GM18507 (cell line): ENCODE measurements around the gene TNNT3.

ENCODE experiments used
- DNase-seq: peaks from one replicate; pipeline ENCODE4 v3.0.0; 2011; ENCODE audit warnings: low read depth; ENCODE audit not compliant: insufficient read length; ENCODE audit errors: extremely low spot score
- FAIRE-seq: peaks from 2 replicates; lab custom pipeline; 2011; peaks lifted over from hg19 to GRCh38; lab: Jason Lieb, UNC

TNNT3 gene

GRCh38 chr11:1893581-1894359 lies 25.7 kb upstream of the TNNT3 start:
- no peak for FAIRE-seq
- no peak for DNase-seq

GRCh38 chr11:1894759-1895158 lies 24.7 kb upstream of the TNNT3 start:
- FAIRE-seq: no peak
- no peak for DNase-seq

GRCh38 chr11:1896468-1896867 lies 23.0 kb upstream of the TNNT3 start:
- no peak for DNase-seq
- FAIRE-seq: no peak

GRCh38 chr11:1896923-1897322 lies 22.6 kb upstream of the TNNT3 start:
- FAIRE-seq (no peak), DNase-seq (no peak)

- FAIRE-seq: no peak
- DNase-seq: no peak
Measured at GRCh38 chr11:1899090-1899489, 20.4 kb upstream of the TNNT3 start.

- DNase-seq (no peak), FAIRE-seq (no peak)
Measured at GRCh38 chr11:1899686-1900085, 19.8 kb upstream of the TNNT3 start.

GRCh38 chr11:1906181-1906580 lies 13.3 kb upstream of the TNNT3 start:
- FAIRE-seq (no peak), DNase-seq (no peak)

GRCh38 chr11:1906611-1907423 lies 12.7 kb upstream of the TNNT3 start:
- DNase-seq (no peak), FAIRE-seq (no peak)

GRCh38 chr11:1908618-1909017 lies 10.9 kb upstream of the TNNT3 start:
- DNase-seq (no peak), FAIRE-seq (no peak)

GRCh38 chr11:1909524-1909923 lies 10.0 kb upstream of the TNNT3 start:
- DNase-seq: no peak
- no peak for FAIRE-seq

- DNase-seq (no peak), FAIRE-seq (no peak)
Measured at GRCh38 chr11:1912289-1912878, 7.1 kb upstream of the TNNT3 start.

- FAIRE-seq: no peak
Measured at GRCh38 chr11:1913271-1914060, 6.0 kb upstream of the TNNT3 start.

GRCh38 chr11:1915795-1916131 lies 3.7 kb upstream of the TNNT3 start:
- FAIRE-seq: no peak
- no peak for DNase-seq

More at GRCh38 chr11:1913271-1914060, 6.0 kb upstream of the TNNT3 start:
- DNase-seq: no peak

- DNase-seq: no peak
- peak; percentile 56 for FAIRE-seq
Measured at GRCh38 chr11:1916132-1916985, 3.1 kb upstream of the TNNT3 start.

- DNase-seq: no peak
- FAIRE-seq: no peak
Measured at GRCh38 chr11:1916986-1917522, 2.4 kb upstream of the TNNT3 start.

GRCh38 chr11:1917523-1918435 lies 1.7 kb upstream of the TNNT3 start:
- FAIRE-seq: no peak
- no peak for DNase-seq

- no peak for FAIRE-seq
- no peak for DNase-seq
Measured at GRCh38 chr11:1918436-1919315, 827 bp upstream of the TNNT3 start.
